GM23338 (cell line): ENCODE data around the gene CLDN10. TPM values are rescaled to one million over a fixed set of nuclear protein-coding genes. Genes with fewer than 3 reads are reported as not detected.

Source experiments
- ATAC-seq: fragments of 200-7000 bp; cut with Tn5 transposase; 3 replicates; pipeline ENCODE4 v1.9.1; 2020
- DNase-seq: peaks from one replicate; pipeline ENCODE4 v3.0.0-alpha.2; 2015; ENCODE audit warnings: low spot score
- H2AFZ ChIP-seq: fragments of 200-600 bp; sonication (generic); 2 replicates; pipeline ENCODE4 v1.8.0; 2016; ENCODE audit warnings: antibody characterized with exemption, mild to moderate bottlenecking, moderate library complexity
- H3F3A ChIP-seq: fragments of 200-600 bp; sonication (generic); replicated peaks from 2 replicates; pipeline ENCODE4 v1.8.0; 2017; ENCODE audit warnings: antibody characterized with exemption, mixed run types, low read depth
- H3K27ac ChIP-seq: fragments of 200-600 bp; sonication (generic); 2 replicates; pipeline ENCODE4 v1.6.1; 2016; ENCODE audit warnings: low read depth
- H3K27me3 ChIP-seq: fragments of 200-600 bp; sonication (generic); 2 replicates; pipeline ENCODE4 v1.8.0; 2016; ENCODE audit warnings: mild to moderate bottlenecking, mixed run types, moderate library complexity; ENCODE audit not compliant: insufficient read depth
- H3K36me3 ChIP-seq: fragments of 200-600 bp; sonication (generic); 2 replicates; pipeline ENCODE4 v1.8.0; 2016; ENCODE audit warnings: mild to moderate bottlenecking; ENCODE audit not compliant: insufficient read depth
- H3K4me1 ChIP-seq: fragments of 200-600 bp; sonication (generic); 2 replicates; pipeline ENCODE4 v1.8.0; 2016; ENCODE audit warnings: mild to moderate bottlenecking, moderate library complexity; ENCODE audit not compliant: insufficient read depth
- H3K4me2 ChIP-seq: fragments of 200-600 bp; sonication (generic); 2 replicates; pipeline ENCODE4 v1.7.1; 2017; ENCODE audit warnings: mixed run types
- H3K4me3 ChIP-seq: fragments of 200-600 bp; sonication (generic); 2 replicates; pipeline ENCODE4 v1.6.1; 2016; ENCODE audit warnings: mixed run types
- H3K79me2 ChIP-seq: fragments of 200-600 bp; sonication (generic); replicated peaks from 2 replicates; pipeline ENCODE4 v1.8.0; 2017; ENCODE audit warnings: mild to moderate bottlenecking; ENCODE audit not compliant: insufficient read depth
- H3K9me2 ChIP-seq: fragments of 200-600 bp; sonication (generic); 2 replicates; pipeline ENCODE4 v1.8.0; 2017; ENCODE audit not compliant: insufficient read depth
- H4K20me1 ChIP-seq: fragments of 200-600 bp; sonication (generic); replicated peaks from 2 replicates; pipeline ENCODE4 v1.8.0; 2017; ENCODE audit warnings: mild to moderate bottlenecking; ENCODE audit not compliant: insufficient read depth
- H3K27ac Mint-ChIP-seq: 2 replicates; pipeline ENCODE4 v1.8.0; 2020; ENCODE audit warnings: inconsistent platforms, mild to moderate bottlenecking, moderate library complexity, mixed read lengths
- H3K27me3 Mint-ChIP-seq: 3 replicates; pipeline ENCODE4 v1.8.0; 2022; ENCODE audit warnings: low read depth, mild to moderate bottlenecking, moderate library complexity, mixed read lengths, inconsistent platforms; ENCODE audit not compliant: insufficient read depth, poor library complexity
- H3K36me3 Mint-ChIP-seq: 3 replicates; pipeline ENCODE4 v1.8.0; 2021; ENCODE audit warnings: low read depth, mild to moderate bottlenecking, inconsistent platforms, moderate library complexity, mixed read lengths
- H3K4me1 Mint-ChIP-seq: 3 replicates; pipeline ENCODE4 v1.8.0; 2020; ENCODE audit warnings: mild to moderate bottlenecking, inconsistent platforms, mixed read lengths
- H3K4me3 Mint-ChIP-seq: 3 replicates; pipeline ENCODE4 v1.8.0; 2021; ENCODE audit warnings: moderate library complexity, mild to moderate bottlenecking, inconsistent platforms, mixed read lengths
- H3K9me3 Mint-ChIP-seq: 3 replicates; pipeline ENCODE4 v1.8.0; 2020; ENCODE audit warnings: moderate library complexity, mild to moderate bottlenecking, inconsistent platforms, mixed read lengths
- CREB1 ChIP-seq: fragments of 250-450 bp; sonication (Bioruptor Pico); IDR thresholded peaks from 2 replicates; pipeline ENCODE4 v1.5.0; 2020; ENCODE audit warnings: low read depth, mild to moderate bottlenecking, moderate library complexity
- CTCF ChIP-seq, 2 experiments: fragments of 200-600 bp in 1 of 2; sonication (generic) in 1 of 2; conservative IDR thresholded peaks; 2 replicates each; pipeline versions ENCODE4 v1.5.1 to v1.6.1; 2016 to 2017; ENCODE audit warnings: antibody characterized with exemption in 2 of 2, low read depth in 2 of 2, mild to moderate bottlenecking in 2 of 2, moderate library complexity in 1 of 2
- ETS1 ChIP-seq: IDR thresholded peaks from 2 replicates; pipeline ENCODE4 v1.6.1; 2016; ENCODE audit warnings: antibody characterized with exemption
- EZH2 ChIP-seq: fragments of 200-600 bp; sonication (generic); IDR thresholded peaks from one replicate; pipeline ENCODE4 v1.8.0; 2017; ENCODE audit warnings: antibody characterized with exemption, mild to moderate bottlenecking, low read depth; ENCODE audit not compliant: unreplicated experiment
- EZH2phosphoT487 ChIP-seq: fragments of 200-600 bp; sonication (generic); IDR thresholded peaks from one replicate; pipeline ENCODE4 v1.8.1; 2018; ENCODE audit warnings: antibody characterized with exemption; ENCODE audit not compliant: unreplicated experiment
- JUNB ChIP-seq: IDR thresholded peaks from one replicate; pipeline ENCODE4 v1.6.1; 2016; ENCODE audit warnings: antibody characterized with exemption; ENCODE audit not compliant: unreplicated experiment
- NANOG ChIP-seq: IDR thresholded peaks from 2 replicates; pipeline ENCODE4 v1.6.1; 2016; ENCODE audit warnings: antibody characterized with exemption, borderline replicate concordance
- POLR2AphosphoS5 ChIP-seq: IDR thresholded peaks from 2 replicates; pipeline ENCODE4 v1.6.1; 2016; ENCODE audit warnings: antibody characterized with exemption, low read depth
- REST ChIP-seq: IDR thresholded peaks from one replicate; pipeline ENCODE4 v1.6.1; 2018; ENCODE audit warnings: antibody characterized with exemption; ENCODE audit not compliant: unreplicated experiment
- STAT1 ChIP-seq: IDR thresholded peaks from one replicate; pipeline ENCODE4 v1.6.1; 2016; ENCODE audit warnings: antibody characterized with exemption; ENCODE audit not compliant: unreplicated experiment
- ZNF114 ChIP-seq: fragments of 250-450 bp; sonication (Bioruptor Pico); IDR thresholded peaks from 2 replicates; pipeline ENCODE4 v1.5.0; 2020; ENCODE audit warnings: mild to moderate bottlenecking, moderate library complexity
- ZNF331 ChIP-seq: fragments of 250-450 bp; sonication (Bioruptor Pico); IDR thresholded peaks from 2 replicates; pipeline ENCODE4 v1.5.0; 2020; ENCODE audit warnings: low read depth, mild to moderate bottlenecking, moderate library complexity
- ZNF462 ChIP-seq: fragments of 250-450 bp; sonication (Bioruptor Pico); IDR thresholded peaks from 2 replicates; pipeline ENCODE4 v1.5.0; 2020; ENCODE audit warnings: mild to moderate bottlenecking, moderate library complexity
- polyA plus RNA-seq: library from polyadenylated mRNA; unstranded; fragments of >200 nt; fragmentation: Nextera tagmentation; extraction: Ambion mirVana; gene quantifications from 2 replicates; pipeline ENCODE4 v1.2.1, GENCODE V29; 2016
- total RNA-seq: library from RNA; depleted of rRNA; stranded (reverse); fragments of >200 nt; shearing (Covaris generic); gene quantifications from 2 replicates; pipeline ENCODE4 v1.2.3, GENCODE V29; 2014

Gene CLDN10
- total and polyA plus RNA-seq, 2 experiments from 2014 or later, result 34.7 to 65.9 TPM

GRCh38 chr13:95547531-95548167 lies 4.9 kb upstream of the CLDN10 start:
- Mint-ChIP-seq H3K36me3 (no peaks in the 10 kb centered on the region; the same call in 2 of the 3 replicates), H3K27me3 (no peaks in the 10 kb centered on the region), H3K4me3 (no peak overlapping the region), H3K4me1 (peaks cover 32% of the 10 kb centered on the region), H3K27ac (no peak overlapping the region), H3K9me3 (no peaks in the 10 kb centered on the region)
- Histone ChIP-seq H3K4me1 (peaks cover 15% of the 10 kb centered on the region), H3K4me2 (no peak overlapping the region), H4K20me1 (no peaks in the 10 kb centered on the region), H3K9me2 (no peaks in the 10 kb centered on the region), H3K27ac (no peak overlapping the region), H2AFZ (0 out of 2 replicates have a peak overlapping the region, but pooled peaks have one; percentile 81), H3F3A (no peaks in the 10 kb centered on the region), H3K27me3 (no peaks in the 10 kb centered on the region), H3K36me3 (no peaks in the 10 kb centered on the region), H3K4me3 (no peak overlapping the region), H3K79me2 (no peaks in the 10 kb centered on the region)
- DNase-seq, result no peak
- TF ChIP-seq ZNF331 (CRISPR knock-in tag) (no peak), ETS1 (no peak), NANOG (no peak), JUNB (no peak), EZH2phosphoT487 (no peak), ZNF114 (CRISPR knock-in tag) (no peak), CREB1 (CRISPR knock-in tag) (no peak), POLR2AphosphoS5 (no peak), CTCF (conservative IDR thresholded peaks at IDR 0.05; ENCODE audit: low read depth in 2 of 2) (no peak), ZNF462 (CRISPR knock-in tag) (no peak), STAT1 (no peak), EZH2 (no peak), REST (no peak)
- ATAC-seq, result no peak
